ENCODE results near the gene RYR1. TPM values are rescaled to one million over a fixed set of nuclear protein-coding genes. Genes with fewer than 3 reads are reported as not detected.
A peak's percentile ranks its signal among the peaks of the same experiment; 100 is the strongest.

Gene RYR1
- total RNA-seq, 4 donors from 2014 or later = 8.4 to 35.1 (median 16.6) TPM

- WGBS, 2 donors = 52 to 56% methylated on average over 17 of the region's 17 CpGs
- TF ChIP-seq POLR2A (IDR thresholded peaks at IDR 0.05) (no peak), CTCF (IDR thresholded peaks at IDR 0.05) (peak in 2 of 3 donors; percentile 7 to 62)
- peak; percentile 63 to 95 for DNase-seq (ENCODE audit: low spot score in 2 of 2)
- intact Hi-C loops (cut with DNase I; ENCODE audit: low total_unique reads) = loop anchor here (5.0 to 10.0 kb wide), 3 partner anchors 88 to 230 kb away; partner anchors contain the start of genes ECH1 and FAM98C
- no peak overlapping the region for H3K4me3 ChIP-seq (ENCODE audit: low read depth, poor library complexity, severe bottlenecking)
Observed at GRCh38 chr19:38634757-38635482, 201.4 kb downstream of the RYR1 start.

- 80 to 84% methylated on average over 17 of the region's 17 CpGs for WGBS, 2 donors
- DNase-seq (ENCODE audit: low spot score in 2 of 2) = no peak
- intact Hi-C loops (cut with DNase I; ENCODE audit: low total_unique reads) = loop anchor here (10.0 kb wide), 2 partner anchors 199 to 231 kb away; partner anchors contain the start of genes ECH1 and FAM98C
- TF ChIP-seq POLR2A (IDR thresholded peaks at IDR 0.05) = no peak
- no peak for TF ChIP-seq CTCF (IDR thresholded peaks at IDR 0.05)
- H3K4me3 ChIP-seq (ENCODE audit: low read depth, poor library complexity, severe bottlenecking) = no peak overlapping the region
Observed at GRCh38 chr19:38635483-38636399, 202.2 kb downstream of the RYR1 start.

Other genes with a start within 250 kb of the RYR1 start
- gene DPF1, start 209.5 kb upstream of the RYR1 start, total RNA-seq = not detected
- 10 to 100 TPM in 1 of 4 donors, 1 to 10 TPM in 3; 3.8 to 19.6 (median 7.1) TPM for gene PPP1R14A, start 177.3 kb upstream of the RYR1 start, total RNA-seq
- 100 to 1,000 TPM; 401 to 505 (median 497) TPM for gene SPINT2, start 169.1 kb upstream of the RYR1 start, total RNA-seq
- 100 to 1,000 TPM; 373 to 601 (median 426) TPM for gene C19orf33, start 129.4 kb upstream of the RYR1 start, total RNA-seq
- gene YIF1B, start 117.7 kb upstream of the RYR1 start, total RNA-seq = 10 to 100 TPM; 14.1 to 38.5 (median 25.5) TPM
- gene KCNK6, start 113.8 kb upstream of the RYR1 start, total RNA-seq = 10 to 100 TPM; 20.7 to 29.6 (median 25.5) TPM
- gene CATSPERG, start 97.9 kb upstream of the RYR1 start, total RNA-seq = 1 to 10 TPM; 2.9 to 8.7 (median 5.1) TPM
- 100 to 1,000 TPM; 222 to 319 (median 311) TPM for gene PSMD8, start 59.1 kb upstream of the RYR1 start, total RNA-seq
- 1 to 10 TPM in 3 of 4 donors, under 1 TPM in 1; 0.36 to 1.9 (median 1.5) TPM for gene GGN, start 45.7 kb upstream of the RYR1 start, total RNA-seq
- 1 to 10 TPM in 2 of 4 donors, under 1 TPM in 2; 0.34 to 1.9 (median 1.1) TPM for gene SPRED3, start 45.0 kb upstream of the RYR1 start, total RNA-seq
- gene FAM98C, start 30.6 kb upstream of the RYR1 start, total RNA-seq = 10 to 100 TPM; 53.6 to 68.5 (median 60.7) TPM
- 1 to 10 TPM; 1.3 to 2.3 (median 1.7) TPM for gene RASGRP4, start 7.5 kb upstream of the RYR1 start, total RNA-seq
- gene MAP4K1, start 184.3 kb downstream of the RYR1 start, total RNA-seq = 1 to 10 TPM in 3 of 4 donors, under 1 TPM in 1; 0.80 to 9.8 (median 5.6) TPM
- 100 to 1,000 TPM; 417 to 543 (median 453) TPM for gene EIF3K, start 185.5 kb downstream of the RYR1 start, total RNA-seq
- 100 to 1,000 TPM; 411 to 572 (median 469) TPM for gene ACTN4, start 214.0 kb downstream of the RYR1 start, total RNA-seq

Measured in lower leg skin (tissue), 4 donors.